ENCODE results near the gene INSRR. TPM values are rescaled to one million over a fixed set of nuclear protein-coding genes. Genes with fewer than 3 reads are reported as not detected.

The INSRR gene
- total and polyA plus RNA-seq, 9 of the 15 experiments (the other 6 are each of a cell fraction or from before 2014, with no cell fraction given) = 0.03 to 0.18 (median 0.06) TPM; not detected in 3

DNA sequence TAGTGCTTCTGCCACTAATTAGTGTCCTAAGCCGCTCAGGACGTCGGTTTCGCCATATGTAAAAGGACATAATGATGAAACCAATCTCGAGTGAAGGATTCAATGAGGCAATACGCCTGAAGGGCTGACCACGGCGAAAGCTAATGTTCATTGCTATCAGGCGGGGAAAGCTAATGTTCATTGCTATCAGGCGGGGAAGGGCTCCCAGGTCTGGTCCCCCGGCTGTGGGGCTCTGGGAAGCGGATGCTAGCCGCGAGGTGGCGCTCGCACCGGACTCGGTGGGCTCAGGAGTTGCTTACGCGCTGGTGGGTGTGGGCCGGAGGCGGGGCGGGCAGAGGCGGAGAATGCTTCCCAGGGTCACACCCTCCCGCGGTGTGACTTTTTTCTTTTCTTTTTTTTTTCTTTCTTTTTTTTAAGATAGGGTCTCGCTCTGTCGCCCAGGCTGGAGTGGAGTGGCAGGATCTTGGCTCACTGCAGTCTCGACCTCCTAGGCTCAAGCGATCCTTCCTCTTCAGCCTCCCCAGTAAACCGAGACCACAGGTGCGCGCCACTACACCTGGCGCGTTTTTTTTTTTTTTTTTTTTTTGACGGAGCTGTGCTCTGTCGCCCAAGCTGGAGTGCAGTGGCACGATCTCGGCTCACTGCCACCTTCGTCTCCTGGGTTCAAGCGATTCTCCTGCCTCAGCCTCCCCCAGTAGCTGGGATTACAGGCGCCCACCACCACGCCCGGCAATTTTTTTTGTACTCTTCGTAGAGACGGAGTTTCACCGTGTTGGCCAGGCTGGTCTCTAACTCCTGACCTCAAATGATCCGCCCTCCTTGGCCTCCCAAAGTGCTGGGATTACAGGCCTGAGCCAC lies 33.5 kb upstream of the INSRR start (continued):
- TF ChIP-seq E2F5 (CRISPR knock-in tag; IDR thresholded peaks at IDR 0.05) = no peak
- peak; percentile 91 for TF ChIP-seq ZNF384 (IDR thresholded peaks at IDR 0.05; ENCODE audit: low read depth, low read length)
- no peak for TF ChIP-seq SIX5 (IDR thresholded peaks at IDR 0.05; ENCODE audit: borderline replicate concordance in 1 of 2, insufficient read depth in 1 of 2, low read depth in 1 of 2, low read length in 2 of 2)
- no peak for TF ChIP-seq ZNF79 (CRISPR knock-in tag; IDR thresholded peaks at IDR 0.05; ENCODE audit: low read depth)
- no peak for TF ChIP-seq RBM34 (IDR thresholded peaks at IDR 0.05; ENCODE audit: borderline replicate concordance, insufficient read depth, low read length)
- TF ChIP-seq HMG20A (CRISPR knock-in tag; conservative IDR thresholded peaks at IDR 0.05) = no peak
- TF ChIP-seq ZNF3 (CRISPR knock-in tag; IDR thresholded peaks at IDR 0.05) = no peak
- TF ChIP-seq, protein P1, sequence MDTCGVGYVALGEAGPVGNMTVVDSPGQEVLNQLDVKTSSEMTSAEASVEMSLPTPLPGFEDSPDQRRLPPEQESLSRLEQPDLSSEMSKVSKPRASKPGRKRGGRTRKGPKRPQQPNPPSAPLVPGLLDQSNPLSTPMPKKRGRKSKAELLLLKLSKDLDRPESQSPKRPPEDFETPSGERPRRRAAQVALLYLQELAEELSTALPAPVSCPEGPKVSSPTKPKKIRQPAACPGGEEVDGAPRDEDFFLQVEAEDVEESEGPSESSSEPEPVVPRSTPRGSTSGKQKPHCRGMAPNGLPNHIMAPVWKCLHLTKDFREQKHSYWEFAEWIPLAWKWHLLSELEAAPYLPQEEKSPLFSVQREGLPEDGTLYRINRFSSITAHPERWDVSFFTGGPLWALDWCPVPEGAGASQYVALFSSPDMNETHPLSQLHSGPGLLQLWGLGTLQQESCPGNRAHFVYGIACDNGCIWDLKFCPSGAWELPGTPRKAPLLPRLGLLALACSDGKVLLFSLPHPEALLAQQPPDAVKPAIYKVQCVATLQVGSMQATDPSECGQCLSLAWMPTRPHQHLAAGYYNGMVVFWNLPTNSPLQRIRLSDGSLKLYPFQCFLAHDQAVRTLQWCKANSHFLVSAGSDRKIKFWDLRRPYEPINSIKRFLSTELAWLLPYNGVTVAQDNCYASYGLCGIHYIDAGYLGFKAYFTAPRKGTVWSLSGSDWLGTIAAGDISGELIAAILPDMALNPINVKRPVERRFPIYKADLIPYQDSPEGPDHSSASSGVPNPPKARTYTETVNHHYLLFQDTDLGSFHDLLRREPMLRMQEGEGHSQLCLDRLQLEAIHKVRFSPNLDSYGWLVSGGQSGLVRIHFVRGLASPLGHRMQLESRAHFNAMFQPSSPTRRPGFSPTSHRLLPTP (IDR thresholded peaks at IDR 0.05; ENCODE audit: borderline replicate concordance, extremely low read depth, insufficient read length) = no peak
- TF ChIP-seq KDM5B (IDR thresholded peaks at IDR 0.05; ENCODE audit: insufficient replicate concordance, low read depth, low read length) = no peak
- TF ChIP-seq EZH2 (IDR thresholded peaks at IDR 0.05; ENCODE audit: borderline replicate concordance, low read depth, low read length) = no peak
- 0 out of 2 replicates have a peak, but pooled peaks have one; percentile 42 for TF ChIP-seq MXI1 (IDR thresholded peaks at IDR 0.05; ENCODE audit: low read depth, low read length)
- TF ChIP-seq, protein P2, sequence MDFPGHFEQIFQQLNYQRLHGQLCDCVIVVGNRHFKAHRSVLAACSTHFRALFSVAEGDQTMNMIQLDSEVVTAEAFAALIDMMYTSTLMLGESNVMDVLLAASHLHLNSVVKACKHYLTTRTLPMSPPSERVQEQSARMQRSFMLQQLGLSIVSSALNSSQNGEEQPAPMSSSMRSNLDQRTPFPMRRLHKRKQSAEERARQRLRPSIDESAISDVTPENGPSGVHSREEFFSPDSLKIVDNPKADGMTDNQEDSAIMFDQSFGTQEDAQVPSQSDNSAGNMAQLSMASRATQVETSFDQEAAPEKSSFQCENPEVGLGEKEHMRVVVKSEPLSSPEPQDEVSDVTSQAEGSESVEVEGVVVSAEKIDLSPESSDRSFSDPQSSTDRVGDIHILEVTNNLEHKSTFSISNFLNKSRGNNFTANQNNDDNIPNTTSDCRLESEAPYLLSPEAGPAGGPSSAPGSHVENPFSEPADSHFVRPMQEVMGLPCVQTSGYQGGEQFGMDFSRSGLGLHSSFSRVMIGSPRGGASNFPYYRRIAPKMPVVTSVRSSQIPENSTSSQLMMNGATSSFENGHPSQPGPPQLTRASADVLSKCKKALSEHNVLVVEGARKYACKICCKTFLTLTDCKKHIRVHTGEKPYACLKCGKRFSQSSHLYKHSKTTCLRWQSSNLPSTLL (IDR thresholded peaks at IDR 0.05) = no peak
- no peak for TF ChIP-seq SRSF3 (IDR thresholded peaks at IDR 0.05; ENCODE audit: insufficient read depth, low read length)
- peak; percentile 91 for TF ChIP-seq SMC3 (conservative IDR thresholded peaks at IDR 0.05; ENCODE audit: insufficient read depth, low read depth, low read length)
- TF ChIP-seq SRSF7 (optimal IDR thresholded peaks at IDR 0.05; ENCODE audit: low read depth, low read length) = no peak
- no peak for TF ChIP-seq ZNF668 (CRISPR knock-in tag; IDR thresholded peaks at IDR 0.05)
- peak; percentile 87 to 93 for TF ChIP-seq RAD21 (CRISPR knock-in tag; conservative IDR thresholded peaks at IDR 0.05 in 1 of 2, IDR thresholded peaks at IDR 0.05 in 1 of 2)
- no peak for TF ChIP-seq ZNF316 (IDR thresholded peaks at IDR 0.05)
- TF ChIP-seq XRCC4 (IDR thresholded peaks at IDR 0.05; ENCODE audit: extremely low read depth, insufficient read depth, insufficient read length) = no peak
- TF ChIP-seq GATAD2B (IDR thresholded peaks at IDR 0.05; ENCODE audit: borderline replicate concordance) = no peak
- no peak for TF ChIP-seq KLF10 (CRISPR knock-in tag; IDR thresholded peaks at IDR 0.05)
- no peak for TF ChIP-seq NFYB (IDR thresholded peaks at IDR 0.05; ENCODE audit: extremely low read depth, insufficient read length)

Measured in K562 (cell line).